K562 (cell line): ENCODE results near the gene COX5A. TPM values are rescaled to one million over a fixed set of nuclear protein-coding genes. Genes with fewer than 3 reads are reported as not detected.

Experiments
- MAZ ChIP-seq, 2 experiments: fragments of 450-650 bp in 1 of 2; sonication (generic) in 1 of 2; formaldehyde crosslinking; IDR thresholded peaks in 1 of 2; conservative IDR thresholded peaks in 1 of 2; 2 replicates each; pipeline versions ENCODE4 v1.4.0 to v1.5.0; 2020; ENCODE audit warnings: mild to moderate bottlenecking in 1 of 2, missing genetic modification reagents in 1 of 2
- NR1H2 ChIP-seq: sonication (generic); formaldehyde crosslinking; IDR thresholded peaks from 2 replicates; pipeline ENCODE4 v1.4.0; 2020; ENCODE audit warnings: mild to moderate bottlenecking, missing genetic modification reagents
- SIN3B ChIP-seq: fragments of 450-650 bp; IDR thresholded peaks from 2 replicates; pipeline ENCODE4 v1.6.1; 2017; ENCODE audit warnings: low read depth, mild to moderate bottlenecking, moderate library complexity
- ZNF232 ChIP-seq: sonication (generic); formaldehyde crosslinking; IDR thresholded peaks from 2 replicates; pipeline ENCODE4 v1.8.0; 2022; ENCODE audit warnings: mild to moderate bottlenecking, missing genetic modification reagents
- ZNF57 ChIP-seq: fragments of 450-650 bp; formaldehyde crosslinking; IDR thresholded peaks from 2 replicates; pipeline ENCODE4 v1.4.0; 2020; ENCODE audit warnings: mild to moderate bottlenecking, moderate library complexity
- polyA plus RNA-seq, 8 experiments: library from polyadenylated mRNA; depleted of rRNA in 4 of 8; stranded (reverse) in 5 of 8; unstranded in 3 of 8; fragments of >200 nt; fragmentation: Nextera tagmentation in 2 of 8; fragmentation: Illumina TruSeq in 1 of 8; extraction: Ambion mirVana in 2 of 8; extraction: Trizol in 1 of 8; gene quantifications; 2 replicates each; pipeline versions ENCODE4 v1.2.1 to v1.2.3, GENCODE V29; 2011 to 2014; ENCODE audit warnings: inconsistent platforms in 1 of 8, missing spikeins in 1 of 8
- total RNA-seq, 7 experiments: library from RNA; depleted of rRNA in 6 of 7; stranded (reverse); fragments of >200 nt in 6 of 7; fragmentation: Illumina TruSeq in 2 of 7; extraction: Trizol in 2 of 7; gene quantifications; 2 replicates each; pipeline versions ENCODE4 v1.2.1 to v1.2.3, GENCODE V29; 2011 to 2021; ENCODE audit warnings: low replicate concordance in 1 of 7
- TF ChIP-seq, protein P1 (sequence below), 3 experiments: fragments of 200-800 bp in 1 of 3; sonication (Bioruptor generic) in 1 of 3; sonication (generic) in 1 of 3; formaldehyde crosslinking in 1 of 3; IDR thresholded peaks; 2 replicates each; pipeline versions ENCODE4 v1.6.1 to v1.8.0; 2016 to 2022; ENCODE audit warnings: mild to moderate bottlenecking in 2 of 3, missing compliant biosample characterization in 2 of 3, missing genetic modification characterization in 2 of 3, missing genetic modification reagents in 1 of 3
- TF ChIP-seq, protein P2 (sequence below), 2 experiments: fragments of 150-350 bp in 1 of 2; IDR thresholded peaks; 2 replicates each; pipeline ENCODE4 v1.6.1; 2012 to 2016; ENCODE audit warnings: low read depth in 2 of 2, low read length in 2 of 2, mild to moderate bottlenecking in 1 of 2, moderate library complexity in 1 of 2
- TF ChIP-seq, protein P3 (sequence below): sonication (generic); formaldehyde crosslinking; IDR thresholded peaks from 2 replicates; pipeline ENCODE4 v1.8.1; 2023; ENCODE audit warnings: missing genetic modification reagents, mild to moderate bottlenecking, borderline replicate concordance

Gene COX5A
- total and polyA plus RNA-seq, 9 of the 15 experiments (the other 6 are each of a cell fraction or from before 2014, with no cell fraction given), result 86.8 to 553 (median 371) TPM

DNA sequence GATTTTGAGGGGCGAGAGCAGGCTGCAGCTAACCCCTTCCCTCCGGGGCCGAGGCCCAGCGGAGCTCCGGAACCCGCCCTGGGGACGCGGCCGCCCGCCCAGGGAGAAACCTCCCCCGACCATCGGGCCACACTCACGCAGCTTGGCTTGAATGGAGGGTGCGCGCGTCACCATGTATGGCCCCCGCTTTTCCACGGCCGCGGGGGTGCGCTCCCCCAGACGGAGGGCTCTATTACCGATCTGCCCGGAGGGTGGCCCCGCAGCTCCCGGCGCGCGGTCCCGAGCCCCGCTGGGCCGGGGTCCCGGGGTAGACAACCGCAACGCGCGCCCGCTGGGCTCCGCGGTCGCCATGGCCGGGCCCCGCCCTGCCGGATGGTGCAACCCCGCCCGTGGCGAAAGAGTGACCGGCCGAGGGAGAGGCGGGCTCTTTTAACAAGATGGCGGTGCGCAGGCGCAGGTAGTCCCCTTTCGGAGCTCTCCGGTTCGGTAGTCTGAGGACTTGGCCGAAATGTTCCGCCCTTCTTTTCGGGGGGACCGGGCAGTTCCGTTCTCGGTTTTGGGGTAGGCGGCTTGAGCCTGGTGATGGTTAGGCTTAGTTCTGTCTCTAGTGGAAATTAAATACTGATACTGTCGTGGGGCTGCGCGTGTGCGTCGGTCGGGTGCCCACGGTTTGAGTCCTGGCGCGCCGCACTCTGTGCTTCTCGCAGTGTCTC, 31.3 kb downstream of the COX5A start, which contains the start of gene FAM219B (continued):
- TF ChIP-seq ZNF232 (CRISPR knock-in tag), result no peak
- TF ChIP-seq SIN3B, result peak; percentile 64
- no peak for TF ChIP-seq NR1H2
- TF ChIP-seq, protein P1, sequence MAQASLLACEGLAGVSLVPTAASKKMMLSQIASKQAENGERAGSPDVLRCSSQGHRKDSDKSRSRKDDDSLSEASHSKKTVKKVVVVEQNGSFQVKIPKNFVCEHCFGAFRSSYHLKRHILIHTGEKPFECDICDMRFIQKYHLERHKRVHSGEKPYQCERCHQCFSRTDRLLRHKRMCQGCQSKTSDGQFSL (CRISPR knock-in tag; IDR thresholded peaks at IDR 0.05), result no peak
- TF ChIP-seq, protein P1 (tag; IDR thresholded peaks at IDR 0.05), result no peak
- TF ChIP-seq, protein P2, sequence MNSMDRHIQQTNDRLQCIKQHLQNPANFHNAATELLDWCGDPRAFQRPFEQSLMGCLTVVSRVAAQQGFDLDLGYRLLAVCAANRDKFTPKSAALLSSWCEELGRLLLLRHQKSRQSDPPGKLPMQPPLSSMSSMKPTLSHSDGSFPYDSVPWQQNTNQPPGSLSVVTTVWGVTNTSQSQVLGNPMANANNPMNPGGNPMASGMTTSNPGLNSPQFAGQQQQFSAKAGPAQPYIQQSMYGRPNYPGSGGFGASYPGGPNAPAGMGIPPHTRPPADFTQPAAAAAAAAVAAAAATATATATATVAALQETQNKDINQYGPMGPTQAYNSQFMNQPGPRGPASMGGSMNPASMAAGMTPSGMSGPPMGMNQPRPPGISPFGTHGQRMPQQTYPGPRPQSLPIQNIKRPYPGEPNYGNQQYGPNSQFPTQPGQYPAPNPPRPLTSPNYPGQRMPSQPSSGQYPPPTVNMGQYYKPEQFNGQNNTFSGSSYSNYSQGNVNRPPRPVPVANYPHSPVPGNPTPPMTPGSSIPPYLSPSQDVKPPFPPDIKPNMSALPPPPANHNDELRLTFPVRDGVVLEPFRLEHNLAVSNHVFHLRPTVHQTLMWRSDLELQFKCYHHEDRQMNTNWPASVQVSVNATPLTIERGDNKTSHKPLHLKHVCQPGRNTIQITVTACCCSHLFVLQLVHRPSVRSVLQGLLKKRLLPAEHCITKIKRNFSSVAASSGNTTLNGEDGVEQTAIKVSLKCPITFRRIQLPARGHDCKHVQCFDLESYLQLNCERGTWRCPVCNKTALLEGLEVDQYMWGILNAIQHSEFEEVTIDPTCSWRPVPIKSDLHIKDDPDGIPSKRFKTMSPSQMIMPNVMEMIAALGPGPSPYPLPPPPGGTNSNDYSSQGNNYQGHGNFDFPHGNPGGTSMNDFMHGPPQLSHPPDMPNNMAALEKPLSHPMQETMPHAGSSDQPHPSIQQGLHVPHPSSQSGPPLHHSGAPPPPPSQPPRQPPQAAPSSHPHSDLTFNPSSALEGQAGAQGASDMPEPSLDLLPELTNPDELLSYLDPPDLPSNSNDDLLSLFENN (IDR thresholded peaks at IDR 0.05; ENCODE audit: low read depth in 2 of 2, low read length in 2 of 2), result peak in 1 of 2 experiments; percentile 61; a peak in 2 of 4 replicates
- TF ChIP-seq, protein P3, sequence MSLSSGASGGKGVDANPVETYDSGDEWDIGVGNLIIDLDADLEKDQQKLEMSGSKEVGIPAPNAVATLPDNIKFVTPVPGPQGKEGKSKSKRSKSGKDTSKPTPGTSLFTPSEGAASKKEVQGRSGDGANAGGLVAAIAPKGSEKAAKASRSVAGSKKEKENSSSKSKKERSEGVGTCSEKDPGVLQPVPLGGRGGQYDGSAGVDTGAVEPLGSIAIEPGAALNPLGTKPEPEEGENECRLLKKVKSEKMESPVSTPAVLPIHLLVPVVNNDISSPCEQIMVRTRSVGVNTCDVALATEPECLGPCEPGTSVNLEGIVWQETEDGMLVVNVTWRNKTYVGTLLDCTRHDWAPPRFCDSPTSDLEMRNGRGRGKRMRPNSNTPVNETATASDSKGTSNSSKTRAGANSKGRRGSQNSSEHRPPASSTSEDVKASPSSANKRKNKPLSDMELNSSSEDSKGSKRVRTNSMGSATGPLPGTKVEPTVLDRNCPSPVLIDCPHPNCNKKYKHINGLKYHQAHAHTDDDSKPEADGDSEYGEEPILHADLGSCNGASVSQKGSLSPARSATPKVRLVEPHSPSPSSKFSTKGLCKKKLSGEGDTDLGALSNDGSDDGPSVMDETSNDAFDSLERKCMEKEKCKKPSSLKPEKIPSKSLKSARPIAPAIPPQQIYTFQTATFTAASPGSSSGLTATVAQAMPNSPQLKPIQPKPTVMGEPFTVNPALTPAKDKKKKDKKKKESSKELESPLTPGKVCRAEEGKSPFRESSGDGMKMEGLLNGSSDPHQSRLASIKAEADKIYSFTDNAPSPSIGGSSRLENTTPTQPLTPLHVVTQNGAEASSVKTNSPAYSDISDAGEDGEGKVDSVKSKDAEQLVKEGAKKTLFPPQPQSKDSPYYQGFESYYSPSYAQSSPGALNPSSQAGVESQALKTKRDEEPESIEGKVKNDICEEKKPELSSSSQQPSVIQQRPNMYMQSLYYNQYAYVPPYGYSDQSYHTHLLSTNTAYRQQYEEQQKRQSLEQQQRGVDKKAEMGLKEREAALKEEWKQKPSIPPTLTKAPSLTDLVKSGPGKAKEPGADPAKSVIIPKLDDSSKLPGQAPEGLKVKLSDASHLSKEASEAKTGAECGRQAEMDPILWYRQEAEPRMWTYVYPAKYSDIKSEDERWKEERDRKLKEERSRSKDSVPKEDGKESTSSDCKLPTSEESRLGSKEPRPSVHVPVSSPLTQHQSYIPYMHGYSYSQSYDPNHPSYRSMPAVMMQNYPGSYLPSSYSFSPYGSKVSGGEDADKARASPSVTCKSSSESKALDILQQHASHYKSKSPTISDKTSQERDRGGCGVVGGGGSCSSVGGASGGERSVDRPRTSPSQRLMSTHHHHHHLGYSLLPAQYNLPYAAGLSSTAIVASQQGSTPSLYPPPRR (CRISPR knock-in tag), result no peak
- peak; percentile 96 for TF ChIP-seq MAZ (CRISPR knock-in tag; conservative IDR thresholded peaks at IDR 0.05 in 1 of 2, IDR thresholded peaks at IDR 0.05 in 1 of 2)
- no peak for TF ChIP-seq ZNF57 (CRISPR knock-in tag)
